GM19438 (cell line): ENCODE data around the gene TXNDC17.
"Not testable (repeated sequence)": the region's sequence is repeated elsewhere in the genome, so short reads cannot be mapped to it uniquely, and the experiment has no call there.

ENCODE experiments used
- ATAC-seq: cut with Tn5 transposase; IDR thresholded peaks from one replicate; pipeline ENCODE4 v1.9.1; 2021; ENCODE audit warnings: low read depth; ENCODE audit not compliant: unreplicated experiment

The TXNDC17 gene

DNA sequence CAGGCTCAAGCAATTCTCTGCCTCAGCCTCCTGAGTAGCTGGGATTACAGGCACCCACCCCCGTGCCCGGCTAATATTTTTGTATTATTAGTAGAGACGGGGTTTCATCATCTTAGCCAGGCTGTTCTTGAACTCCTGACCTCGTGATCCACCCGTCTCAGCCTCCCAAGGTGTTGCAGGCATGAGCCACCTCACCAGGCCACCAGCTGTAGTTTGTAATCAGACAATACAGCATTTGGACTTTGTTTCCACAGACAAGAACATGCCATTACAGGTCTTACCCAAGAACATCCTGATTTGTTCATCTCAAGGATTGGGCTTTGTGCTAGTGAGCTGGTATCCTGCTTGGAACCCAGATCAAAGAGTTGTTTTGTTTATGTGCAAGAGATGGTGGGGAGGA, 40.8 kb downstream of the TXNDC17 start:
- ATAC-seq, result no peak

GRCh38 chr17:6682339-6682738, 41.5 kb downstream of the TXNDC17 start:
- no peak for ATAC-seq

DNA sequence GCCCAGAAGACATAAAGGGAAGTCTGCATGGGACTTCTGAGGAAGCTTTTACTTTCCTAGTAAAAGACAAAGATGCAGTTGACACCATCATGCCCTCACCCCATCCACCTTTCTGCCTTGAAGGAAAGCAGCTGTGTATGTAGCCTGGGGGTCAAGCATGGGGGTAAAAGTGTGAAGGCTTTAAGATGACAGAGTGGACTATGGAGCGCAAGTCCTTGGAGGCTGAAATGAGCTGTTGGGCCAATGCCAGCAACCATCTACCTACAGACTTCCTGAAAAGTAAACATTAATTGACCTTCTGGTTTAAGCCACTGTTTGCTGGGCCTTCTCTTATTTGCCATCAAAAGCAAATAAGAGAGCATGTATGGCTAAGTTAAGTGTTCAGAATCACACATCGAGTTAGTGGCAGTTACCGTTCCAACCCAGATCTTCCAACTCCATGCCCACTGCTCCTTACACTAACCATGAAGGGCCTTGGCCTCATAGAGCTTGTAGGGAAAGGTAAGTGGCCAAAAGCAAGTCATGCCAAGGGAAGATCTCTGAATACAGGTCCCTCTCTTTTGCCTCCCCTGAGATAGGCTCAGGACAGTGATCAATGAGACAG, 42.3 kb downstream of the TXNDC17 start:
- ATAC-seq, result no peak

DNA sequence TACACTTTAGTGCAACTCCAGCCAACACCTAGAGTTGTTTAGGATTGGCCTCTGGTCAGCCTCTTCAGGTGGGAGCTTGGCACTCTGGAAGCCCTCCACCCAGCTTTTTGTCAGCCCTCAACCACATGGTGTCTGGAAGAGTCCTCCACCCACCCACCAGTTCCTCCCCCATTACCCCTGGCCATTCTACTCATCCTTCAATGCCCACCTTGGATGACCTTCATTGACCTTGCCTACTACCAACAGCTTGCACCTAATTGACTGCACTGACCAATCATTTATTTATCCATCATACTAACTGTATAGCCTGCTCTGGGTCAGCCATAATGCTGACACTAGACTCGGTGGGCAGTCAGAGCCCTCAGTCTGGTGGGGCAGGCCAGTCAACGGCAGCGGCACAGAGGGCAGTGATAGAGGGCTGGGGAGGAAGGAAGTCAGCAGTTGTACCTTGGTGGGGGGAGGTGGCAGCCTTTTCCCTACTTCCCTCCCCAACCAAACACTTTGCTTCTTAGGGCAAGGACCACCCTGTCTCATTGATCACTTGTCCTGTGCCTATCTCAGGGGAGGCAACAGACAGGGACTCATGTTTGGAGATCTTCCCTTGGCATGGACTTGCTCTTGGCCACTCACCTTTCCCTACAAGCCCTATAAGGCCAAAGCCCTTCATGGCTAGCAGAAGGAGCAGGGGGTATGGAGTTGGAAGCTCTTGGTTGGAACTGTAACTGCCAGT, 43.0 kb downstream of the TXNDC17 start:
- no peak for ATAC-seq

- ATAC-seq, result no peak
Measured at GRCh38 chr17:6684460-6684783, 43.6 kb downstream of the TXNDC17 start.

DNA sequence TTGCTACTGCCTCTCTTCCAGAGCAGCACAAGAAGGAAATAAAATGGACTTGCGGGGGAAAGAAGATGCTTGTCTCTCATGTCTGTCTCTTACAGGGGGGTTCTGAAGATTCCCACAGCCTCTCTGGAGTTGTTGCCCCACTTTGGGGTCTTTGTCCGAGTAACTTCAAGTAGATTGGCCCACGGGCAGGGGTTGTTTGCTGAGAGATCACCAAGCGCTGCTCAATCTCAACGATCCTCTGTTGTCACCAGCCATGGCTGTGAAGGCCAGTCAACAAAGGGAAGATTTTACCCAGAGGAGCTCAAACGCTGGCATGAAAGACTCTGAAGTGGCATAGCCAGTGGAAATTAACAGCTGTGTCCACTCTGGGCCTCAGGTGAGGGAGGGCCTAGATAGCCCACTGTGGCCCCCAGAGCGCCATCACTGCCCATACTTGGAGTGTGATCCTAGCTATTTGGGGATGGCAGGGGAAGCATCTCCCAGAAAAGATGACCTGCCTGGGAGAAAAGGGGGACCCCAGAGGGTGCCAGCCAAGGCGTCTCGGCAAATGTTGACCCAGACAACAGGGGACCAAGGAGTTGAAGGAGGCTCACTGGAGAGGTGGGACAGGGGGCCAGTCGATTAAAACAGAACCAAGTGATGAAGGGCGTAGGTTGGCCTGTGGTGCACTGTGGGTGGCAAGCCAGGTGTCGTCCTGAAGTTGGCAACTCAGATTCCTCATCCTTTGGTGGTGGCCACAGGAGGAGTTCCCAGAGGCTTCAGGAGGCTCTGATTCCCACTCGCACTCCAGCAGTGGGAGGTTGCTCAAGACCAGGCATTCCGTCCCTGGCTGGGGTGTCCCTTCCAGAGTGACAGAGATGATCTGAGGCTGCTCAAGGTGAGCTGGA, 44.3 kb downstream of the TXNDC17 start:
- ATAC-seq, result no peak

DNA sequence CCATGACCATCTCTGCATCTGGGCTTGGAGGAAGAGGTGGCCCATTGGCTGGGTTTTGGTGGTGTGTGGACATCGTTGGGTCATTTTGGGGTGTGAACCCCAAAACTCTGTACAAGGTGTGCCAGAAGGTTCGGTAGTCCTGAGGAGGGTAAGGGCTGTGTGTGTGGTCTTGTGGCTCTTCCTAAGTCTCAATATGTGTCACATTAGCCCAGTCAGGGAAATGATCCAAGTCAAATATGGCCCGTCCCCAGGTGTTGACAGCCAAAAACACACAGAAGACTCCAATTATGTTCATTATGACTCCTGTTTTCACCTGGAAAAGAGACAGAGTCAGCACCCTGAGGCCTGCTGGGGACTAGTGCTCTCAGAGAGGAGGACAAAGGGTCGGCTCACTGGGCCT, 45.2 kb downstream of the TXNDC17 start:
- ATAC-seq, result no peak

GRCh38 chr17:6688944-6689343, 48.1 kb downstream of the TXNDC17 start:
- ATAC-seq, result no peak

DNA sequence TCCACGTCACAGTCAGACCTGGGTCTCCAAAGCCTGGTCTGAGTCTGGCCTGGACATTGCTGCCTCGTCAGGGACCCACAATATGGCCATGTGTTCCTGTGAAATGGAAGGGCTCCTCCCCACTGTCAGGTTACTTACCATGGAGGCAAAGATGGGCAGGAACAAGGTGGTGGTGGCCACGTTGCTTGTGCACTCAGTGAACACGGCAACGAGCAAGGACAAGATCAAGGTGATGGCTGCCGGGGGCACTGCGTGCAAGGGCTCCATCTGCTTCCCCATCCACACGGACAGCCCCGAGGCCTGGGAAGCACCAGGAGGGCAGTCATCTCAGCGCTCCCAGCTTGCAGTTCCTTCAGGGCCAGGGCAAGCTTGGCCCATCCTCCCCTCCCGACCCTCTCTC, 49.8 kb downstream of the TXNDC17 start:
- no peak for ATAC-seq

GRCh38 chr17:6691546-6691945, 50.7 kb downstream of the TXNDC17 start:
- ATAC-seq, result no peak

DNA sequence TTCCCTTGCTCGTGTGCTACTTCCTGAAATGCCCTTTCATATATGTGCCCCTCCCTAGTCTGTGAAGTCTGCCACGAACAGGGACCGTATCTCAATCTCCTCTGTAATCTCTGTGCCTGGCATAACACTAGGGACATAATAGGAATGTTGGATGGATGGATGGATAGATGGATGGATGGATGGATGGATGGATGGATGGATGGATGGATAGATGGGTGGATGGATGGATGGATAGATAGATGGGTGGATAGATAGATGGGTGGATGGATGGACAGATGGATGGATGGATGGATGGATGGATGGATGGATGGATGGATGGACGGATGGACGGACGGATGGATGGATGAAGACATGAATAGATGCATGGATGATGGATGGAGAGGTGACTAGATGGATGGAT, 51.1 kb downstream of the TXNDC17 start:
- not testable (repeated sequence) for ATAC-seq
